ENCODE data around the gene AK4.

AK4 gene

DNA sequence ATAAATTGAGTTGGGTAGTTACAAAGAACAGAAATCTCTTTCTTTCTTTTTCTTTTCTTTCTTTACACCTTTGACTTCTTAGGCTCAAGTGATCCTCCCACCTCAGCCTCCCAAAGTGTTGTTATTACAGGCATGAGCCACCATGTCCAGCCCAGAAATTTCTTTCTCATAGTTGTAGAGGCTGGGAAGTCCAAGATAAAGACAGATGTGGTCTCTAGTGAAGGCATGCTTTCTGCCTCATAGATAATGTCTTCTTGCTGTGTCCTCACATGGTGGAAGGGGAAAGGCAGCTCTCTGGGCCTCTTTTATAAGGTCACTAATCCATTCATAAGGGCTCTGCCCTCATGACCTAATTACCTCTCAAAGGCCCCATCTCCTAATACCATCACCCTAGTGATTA, 97.3 kb downstream of the AK4 start:
- Histone ChIP-seq H3K9ac (ENCODE audit: low read depth, low read length) (no peak overlapping the region), H3K4me3 (ENCODE audit: low read depth, low read length) (no peak overlapping the region), H3K27me3 (ENCODE audit: control insufficient read depth, insufficient read depth, low read length) (no peaks in the 10 kb centered on the region), H3K4me1 (ENCODE audit: control insufficient read depth, insufficient read depth, low read length) (no peaks in the 10 kb centered on the region), H3K9me3 (ENCODE audit: control insufficient read depth, insufficient read depth, low read length) (no peaks in the 10 kb centered on the region), H3K36me3 (ENCODE audit: control insufficient read depth, insufficient read depth, low read length) (no peaks in the 10 kb centered on the region)

DNA sequence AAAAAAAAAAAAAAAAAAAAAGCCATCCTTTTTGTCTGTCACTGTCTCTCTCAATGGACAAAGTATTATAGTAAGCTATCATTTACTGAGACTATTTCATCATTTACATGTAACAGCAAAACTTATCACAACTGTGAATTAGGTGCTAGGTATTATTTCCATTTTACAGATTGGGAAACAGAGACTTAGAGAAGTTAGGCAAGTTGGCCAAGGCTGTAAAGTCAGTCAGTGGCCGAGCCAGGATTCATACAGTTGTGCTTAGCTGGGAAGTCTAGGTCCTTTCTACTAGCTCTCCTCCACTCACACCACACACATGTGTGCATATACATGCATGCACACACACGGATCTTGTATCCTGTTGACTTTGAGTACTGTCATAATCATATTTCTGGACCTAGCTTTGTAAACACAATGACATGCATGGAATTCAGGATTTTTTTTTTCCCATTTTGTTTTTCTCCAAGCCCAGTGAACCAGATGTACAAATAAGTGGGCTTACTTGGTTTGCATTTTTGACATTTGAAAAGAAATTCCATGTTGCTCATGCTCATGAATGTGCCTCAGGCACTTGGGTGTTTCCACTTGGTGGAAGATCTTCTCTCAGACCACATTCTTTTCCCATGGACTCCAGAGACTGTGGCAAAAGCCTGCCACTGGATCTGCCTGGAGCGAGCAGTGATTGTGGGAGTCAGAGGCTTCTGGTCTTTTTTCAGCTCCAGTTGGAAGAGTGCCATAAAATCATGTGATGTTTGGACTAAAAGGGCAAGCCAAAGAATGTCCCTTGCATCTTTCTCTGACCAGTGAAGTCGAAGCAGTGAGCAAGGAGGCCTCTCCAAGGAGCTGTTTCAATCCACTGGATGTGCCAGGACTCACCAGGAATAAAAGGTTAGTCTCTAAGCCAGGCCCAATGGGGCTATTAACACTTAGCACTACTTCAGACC, 99.7 kb downstream of the AK4 start:
- no peak overlapping the region for H3K9ac ChIP-seq (ENCODE audit: low read depth, low read length)
- H3K4me3 ChIP-seq (ENCODE audit: low read depth, low read length) = no peak overlapping the region
- no peaks in the 10 kb centered on the region for H3K9me3 ChIP-seq (ENCODE audit: control insufficient read depth, insufficient read depth, low read length)
- no peaks in the 10 kb centered on the region for H3K36me3 ChIP-seq (ENCODE audit: control insufficient read depth, insufficient read depth, low read length)
- H3K27me3 ChIP-seq (ENCODE audit: control insufficient read depth, insufficient read depth, low read length) = peaks cover under 1% of the 10 kb centered on the region
- no peaks in the 10 kb centered on the region for H3K4me1 ChIP-seq (ENCODE audit: control insufficient read depth, insufficient read depth, low read length)

DNA sequence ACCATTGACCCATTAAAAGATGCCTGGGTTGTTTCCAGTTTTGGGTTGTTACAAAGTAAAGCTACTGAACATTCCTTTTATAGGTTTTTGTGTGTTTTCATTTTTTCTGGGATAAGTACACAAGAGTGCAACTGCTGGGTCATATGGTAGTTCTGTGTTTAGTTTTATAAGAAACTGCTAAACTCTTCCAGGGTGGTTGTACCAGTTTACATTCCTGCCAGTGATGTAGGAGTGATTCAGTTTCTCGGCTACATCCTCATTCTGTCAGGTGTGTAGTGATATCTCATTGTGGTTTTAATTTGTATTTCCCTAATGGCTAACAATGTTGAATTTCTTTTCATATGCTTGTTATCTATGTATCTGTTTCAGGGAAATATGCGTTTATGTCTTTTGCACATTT, 102.8 kb downstream of the AK4 start:
- Histone ChIP-seq H3K4me3 (ENCODE audit: low read depth, low read length) (no peak overlapping the region), H3K9me3 (ENCODE audit: control insufficient read depth, insufficient read depth, low read length) (no peaks in the 10 kb centered on the region), H3K9ac (ENCODE audit: low read depth, low read length) (no peak overlapping the region), H3K4me1 (ENCODE audit: control insufficient read depth, insufficient read depth, low read length) (no peaks in the 10 kb centered on the region), H3K36me3 (ENCODE audit: control insufficient read depth, insufficient read depth, low read length) (no peaks in the 10 kb centered on the region), H3K27me3 (ENCODE audit: control insufficient read depth, insufficient read depth, low read length) (peaks cover 26% of the 10 kb centered on the region)

DNA sequence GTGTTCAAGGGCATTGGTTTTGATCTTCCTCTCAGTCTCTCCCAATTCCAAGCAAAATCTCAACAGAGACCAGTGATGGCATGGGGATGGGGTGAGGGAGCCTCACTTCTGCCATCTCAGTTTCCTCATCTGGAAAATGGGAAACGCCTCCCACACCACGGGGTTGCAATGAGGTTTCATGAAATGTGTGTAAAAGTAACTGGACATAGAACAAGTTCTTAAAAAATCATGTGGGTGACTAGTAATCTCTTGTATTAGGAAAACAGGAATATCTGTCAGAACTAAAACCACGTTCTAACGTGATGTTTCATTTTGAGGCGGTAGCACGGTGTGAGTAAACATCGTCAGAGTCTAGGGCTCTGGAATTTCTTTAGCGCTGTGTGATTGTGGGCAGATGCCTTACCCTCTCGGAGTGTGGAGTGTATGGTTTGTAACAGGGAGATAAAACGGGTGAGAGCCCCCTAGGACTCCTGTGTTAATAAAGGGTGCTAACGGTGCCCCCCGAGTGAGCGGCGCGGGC, 105.9 kb downstream of the AK4 start:
- H3K4me3 ChIP-seq (ENCODE audit: low read depth, low read length) = peak overlapping the region; percentile 92
- H3K36me3 ChIP-seq (ENCODE audit: control insufficient read depth, insufficient read depth, low read length) = no peaks in the 10 kb centered on the region
- peaks cover 30% of the 10 kb centered on the region for H3K27me3 ChIP-seq (ENCODE audit: control insufficient read depth, insufficient read depth, low read length)
- no peaks in the 10 kb centered on the region for H3K9me3 ChIP-seq (ENCODE audit: control insufficient read depth, insufficient read depth, low read length)
- no peaks in the 10 kb centered on the region for H3K4me1 ChIP-seq (ENCODE audit: control insufficient read depth, insufficient read depth, low read length)
- peak overlapping the region; percentile 62 for H3K9ac ChIP-seq (ENCODE audit: low read depth, low read length)

DNA sequence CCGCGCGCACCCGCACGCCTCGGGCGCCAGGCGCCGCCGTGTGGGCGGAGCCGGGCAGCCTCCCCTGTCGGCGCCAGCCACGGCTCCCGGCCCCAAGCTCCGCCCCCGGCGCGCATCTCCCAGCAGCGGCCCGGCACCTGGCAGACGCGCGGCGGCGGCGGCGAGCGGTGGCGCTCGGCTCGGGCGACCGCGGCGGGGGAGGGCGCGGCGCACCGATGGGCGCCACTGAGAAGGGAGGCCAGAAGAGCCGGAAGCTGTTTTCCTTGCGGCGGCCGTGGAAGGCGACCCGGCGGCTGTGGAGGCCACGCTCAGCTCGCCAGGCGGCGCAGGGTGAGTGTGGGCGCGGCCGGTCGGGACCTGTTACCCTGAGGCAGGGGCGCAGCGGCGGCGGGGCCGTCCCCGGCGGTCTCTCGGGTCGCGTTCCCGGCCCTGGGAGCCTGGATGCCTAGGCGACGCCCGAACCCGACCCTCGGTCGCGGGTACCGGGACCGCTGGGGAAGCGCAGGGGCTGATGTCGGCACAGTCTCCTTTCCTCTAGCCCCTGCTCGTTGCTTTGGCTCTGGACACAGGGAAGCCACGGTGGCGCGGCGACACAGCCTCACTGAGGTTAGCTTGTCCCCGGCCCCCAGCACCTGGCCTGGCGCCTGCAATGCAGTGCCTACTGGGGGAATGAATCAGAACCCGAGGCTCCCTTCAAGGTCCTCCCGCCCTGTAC, 106.5 kb downstream of the AK4 start:
- peaks cover 4% of the 10 kb centered on the region for H3K4me1 ChIP-seq (ENCODE audit: control insufficient read depth, insufficient read depth, low read length)
- no peaks in the 10 kb centered on the region for H3K36me3 ChIP-seq (ENCODE audit: control insufficient read depth, insufficient read depth, low read length)
- H3K4me3 ChIP-seq (ENCODE audit: low read depth, low read length) = peak overlapping the region; percentile 92
- no peaks in the 10 kb centered on the region for H3K9me3 ChIP-seq (ENCODE audit: control insufficient read depth, insufficient read depth, low read length)
- H3K27me3 ChIP-seq (ENCODE audit: control insufficient read depth, insufficient read depth, low read length) = peaks cover 30% of the 10 kb centered on the region
- peak overlapping the region; percentile 62 for H3K9ac ChIP-seq (ENCODE audit: low read depth, low read length)

DNA sequence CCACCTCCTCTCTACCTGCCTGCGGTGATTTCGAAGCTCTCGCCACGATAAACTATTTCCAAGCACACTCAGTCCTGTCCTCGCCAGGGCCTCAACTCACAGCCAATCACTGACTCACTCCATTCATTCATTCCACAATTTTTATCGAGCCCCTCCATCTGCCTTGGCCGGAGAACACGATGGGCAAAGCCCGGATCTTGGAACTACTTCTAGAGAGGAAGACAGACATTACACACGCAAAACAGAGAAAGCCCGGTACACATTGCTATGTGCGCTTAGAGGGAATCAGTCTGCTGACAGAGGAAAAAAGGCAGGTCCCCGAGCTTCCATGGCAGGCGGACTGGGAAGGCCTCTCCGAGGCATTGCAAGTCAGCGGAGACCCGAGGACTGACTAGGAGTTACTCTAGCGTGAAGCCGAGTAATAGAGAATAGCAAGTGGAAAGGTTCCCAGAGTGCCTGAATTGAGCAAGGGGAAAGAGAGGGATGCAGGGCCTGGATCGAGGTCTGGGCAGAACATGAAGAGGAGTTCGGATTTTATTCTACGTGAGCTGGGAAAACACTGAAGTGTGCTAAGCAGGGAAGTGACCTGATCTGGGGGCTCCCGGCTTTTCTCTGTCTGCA, 107.1 kb downstream of the AK4 start:
- no peaks in the 10 kb centered on the region for H3K36me3 ChIP-seq (ENCODE audit: control insufficient read depth, insufficient read depth, low read length)
- H3K4me3 ChIP-seq (ENCODE audit: low read depth, low read length) = peak overlapping the region; percentile 92
- H3K4me1 ChIP-seq (ENCODE audit: control insufficient read depth, insufficient read depth, low read length) = peaks cover 9% of the 10 kb centered on the region
- H3K9me3 ChIP-seq (ENCODE audit: control insufficient read depth, insufficient read depth, low read length) = no peaks in the 10 kb centered on the region
- H3K9ac ChIP-seq (ENCODE audit: low read depth, low read length) = peak overlapping the region; percentile 47
- peaks cover 30% of the 10 kb centered on the region for H3K27me3 ChIP-seq (ENCODE audit: control insufficient read depth, insufficient read depth, low read length)

DNA sequence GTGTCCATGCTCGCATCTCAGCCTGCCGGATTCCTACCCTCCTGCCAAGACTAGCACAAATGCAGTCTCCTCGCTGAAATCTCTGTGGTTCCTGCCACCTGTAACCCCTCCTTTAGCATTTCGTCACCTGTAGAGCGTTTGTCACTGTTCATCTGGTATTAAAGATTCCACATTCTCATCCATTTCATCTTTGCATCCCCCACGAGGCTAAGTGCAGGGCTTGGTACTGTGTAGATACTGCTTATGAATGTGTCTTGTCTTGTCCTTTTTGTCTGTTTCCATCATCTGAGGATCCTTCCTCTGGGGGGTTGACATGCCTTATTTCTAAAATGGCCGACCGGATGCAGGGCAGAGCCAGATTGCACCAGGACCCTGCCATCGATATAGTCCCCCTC, 107.7 kb downstream of the AK4 start:
- Histone ChIP-seq H3K4me1 (ENCODE audit: control insufficient read depth, insufficient read depth, low read length) (peaks cover 9% of the 10 kb centered on the region), H3K9ac (ENCODE audit: low read depth, low read length) (no peak overlapping the region), H3K27me3 (ENCODE audit: control insufficient read depth, insufficient read depth, low read length) (peaks cover 30% of the 10 kb centered on the region), H3K9me3 (ENCODE audit: control insufficient read depth, insufficient read depth, low read length) (no peaks in the 10 kb centered on the region), H3K36me3 (ENCODE audit: control insufficient read depth, insufficient read depth, low read length) (no peaks in the 10 kb centered on the region), H3K4me3 (ENCODE audit: low read depth, low read length) (peak overlapping the region; percentile 92)

DNA sequence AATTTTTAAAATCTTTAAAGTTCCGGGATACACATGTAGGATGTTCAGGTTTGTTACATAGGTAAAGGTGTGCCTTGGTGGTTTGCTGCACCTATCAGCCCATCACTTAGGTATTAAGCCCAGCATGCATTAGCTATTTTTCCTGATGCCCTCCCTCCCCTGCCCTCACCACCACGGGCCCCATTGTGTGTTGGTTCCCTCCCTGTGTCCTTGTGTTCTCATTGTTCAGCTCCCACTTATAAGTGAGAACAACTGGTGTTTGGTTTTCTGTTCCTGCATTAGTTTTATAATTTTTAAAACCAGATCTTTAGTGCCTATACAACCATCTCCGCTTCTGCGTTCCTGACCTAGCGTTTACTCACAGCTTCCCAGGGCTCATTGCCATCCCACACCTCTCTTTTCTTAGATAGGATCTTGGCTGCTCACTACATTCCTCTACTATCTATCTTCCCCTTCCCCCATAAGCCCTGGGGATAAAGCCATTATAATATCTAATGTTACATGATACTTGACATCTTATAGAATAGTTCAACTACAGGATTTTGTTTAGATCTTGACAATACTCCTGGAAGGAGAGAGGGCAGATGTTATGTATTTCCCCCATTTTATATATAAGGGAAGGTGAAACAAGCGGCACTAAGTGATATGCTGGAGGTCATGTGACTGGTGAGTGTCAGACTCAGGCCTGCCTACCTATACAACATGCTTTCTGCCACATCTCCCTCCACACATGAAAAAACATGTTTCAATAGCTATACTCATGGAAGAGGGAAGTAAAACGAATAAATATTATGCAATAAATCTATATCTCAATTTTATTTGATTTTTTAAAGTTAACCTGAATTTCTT, 109.1 kb downstream of the AK4 start:
- H3K4me3 ChIP-seq (ENCODE audit: low read depth, low read length) = no peak overlapping the region
- H3K27me3 ChIP-seq (ENCODE audit: control insufficient read depth, insufficient read depth, low read length) = peaks cover 30% of the 10 kb centered on the region
- H3K9ac ChIP-seq (ENCODE audit: low read depth, low read length) = no peak overlapping the region
- H3K4me1 ChIP-seq (ENCODE audit: control insufficient read depth, insufficient read depth, low read length) = peaks cover 9% of the 10 kb centered on the region
- H3K36me3 ChIP-seq (ENCODE audit: control insufficient read depth, insufficient read depth, low read length) = no peaks in the 10 kb centered on the region
- no peaks in the 10 kb centered on the region for H3K9me3 ChIP-seq (ENCODE audit: control insufficient read depth, insufficient read depth, low read length)

DNA sequence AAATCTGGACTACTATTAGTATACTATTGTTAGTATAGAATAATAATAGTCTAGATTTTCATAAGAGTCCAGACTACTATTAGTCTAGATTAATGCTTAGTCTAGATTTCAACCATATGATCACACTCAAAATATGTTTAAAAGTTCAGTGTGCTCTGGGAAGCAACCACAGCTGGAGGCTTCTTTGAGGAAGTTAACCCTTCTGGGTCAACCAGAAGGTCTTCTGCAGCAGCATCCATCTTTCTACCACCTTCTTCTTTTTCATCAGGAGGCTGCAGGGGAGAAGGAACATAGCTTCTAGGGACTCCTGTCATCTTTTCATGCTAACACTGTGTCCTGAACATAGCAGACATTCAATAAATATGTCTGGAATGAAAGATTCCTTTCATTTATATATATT, 110.1 kb downstream of the AK4 start:
- Histone ChIP-seq H3K9ac (ENCODE audit: low read depth, low read length) (no peak overlapping the region), H3K36me3 (ENCODE audit: control insufficient read depth, insufficient read depth, low read length) (no peaks in the 10 kb centered on the region), H3K4me3 (ENCODE audit: low read depth, low read length) (no peak overlapping the region), H3K9me3 (ENCODE audit: control insufficient read depth, insufficient read depth, low read length) (no peaks in the 10 kb centered on the region), H3K4me1 (ENCODE audit: control insufficient read depth, insufficient read depth, low read length) (peaks cover 9% of the 10 kb centered on the region), H3K27me3 (ENCODE audit: control insufficient read depth, insufficient read depth, low read length) (peaks cover 30% of the 10 kb centered on the region)

DNA sequence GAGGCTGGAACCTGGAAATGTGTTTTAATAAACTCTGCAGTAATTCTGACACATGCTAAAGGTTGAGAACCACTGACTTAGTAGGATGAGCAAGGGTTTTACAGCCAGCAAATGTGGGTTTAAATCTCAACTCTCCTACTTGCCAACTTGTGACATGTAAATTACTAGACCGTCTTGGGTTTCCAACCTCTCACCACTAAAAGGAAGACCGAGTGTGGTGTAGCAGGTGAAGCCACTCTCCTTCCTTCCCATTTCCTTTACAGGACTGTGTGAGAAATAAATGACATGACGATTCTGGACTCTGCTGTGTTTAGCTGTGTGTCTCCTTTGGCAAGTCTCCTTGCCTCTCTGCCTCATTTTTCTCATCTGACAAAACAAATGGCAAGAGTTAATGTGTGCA, 111.8 kb downstream of the AK4 start:
- peaks cover 32% of the 10 kb centered on the region for H3K27me3 ChIP-seq (ENCODE audit: control insufficient read depth, insufficient read depth, low read length)
- no peaks in the 10 kb centered on the region for H3K36me3 ChIP-seq (ENCODE audit: control insufficient read depth, insufficient read depth, low read length)
- H3K4me1 ChIP-seq (ENCODE audit: control insufficient read depth, insufficient read depth, low read length) = peaks cover 9% of the 10 kb centered on the region
- no peaks in the 10 kb centered on the region for H3K9me3 ChIP-seq (ENCODE audit: control insufficient read depth, insufficient read depth, low read length)
- no peak overlapping the region for H3K4me3 ChIP-seq (ENCODE audit: low read depth, low read length)
- H3K9ac ChIP-seq (ENCODE audit: low read depth, low read length) = no peak overlapping the region

Data from iPS-15b (cell line).